Spleen (tissue), 7 donors: ENCODE data around the gene HSD17B12.

Experiments used
- CTCF ChIP-seq, 11 experiments: fragments of 200-600 bp in 7 of 11; fragments of 450-650 bp in 4 of 11; sonication (generic) in 4 of 11; IDR thresholded peaks in 8 of 11; conservative IDR thresholded peaks in 3 of 11; 1 replicate in 7 of 11; 2 replicates in 4 of 11; pipeline versions ENCODE4 v1.4.0 to v1.8.0; 2016 to 2021; ENCODE audit warnings: antibody characterized with exemption in 11 of 11, inconsistent platforms in 4 of 11, mild to moderate bottlenecking in 1 of 11
- POLR2A ChIP-seq, 3 donors: fragments of 450-650 bp; IDR thresholded peaks; one replicate each; pipeline ENCODE4 v1.5.1; 2017; ENCODE audit warnings: antibody characterized with exemption in 3 of 3, mild to moderate bottlenecking in 1 of 3
- POLR2AphosphoS5 ChIP-seq, 3 donors: sonication (generic); formaldehyde crosslinking; IDR thresholded peaks; one replicate each; pipeline ENCODE4 v1.5.1; 2017; ENCODE audit warnings: antibody characterized with exemption in 3 of 3
- donor health status: DM: no; HTN: no; CAD: no; lungs with moderate emphysema.
- donor health status: DM: no; HTN: no; CAD: no.
- donor health status: DM: no; HTN: no; CAD: no.

GRCh38 chr11:43874078-43874477 lies 193.5 kb downstream of the HSD17B12 start:
- no peak for TF ChIP-seq POLR2AphosphoS5 (IDR thresholded peaks at IDR 0.05)
- TF ChIP-seq POLR2A (IDR thresholded peaks at IDR 0.05): no peak
- TF ChIP-seq CTCF (IDR thresholded peaks at IDR 0.05 in 8 of 11, conservative IDR thresholded peaks at IDR 0.05 in 3 of 11): no peak
